ENCODE measurements around the gene MAPK8IP1. TPM values are rescaled to one million over a fixed set of nuclear protein-coding genes. Genes with fewer than 3 reads are reported as not detected.
A peak's percentile ranks its signal among the peaks of the same experiment; 100 is the strongest.

MAPK8IP1 gene
- total RNA-seq, 1 donor = 8.0 TPM

DNA sequence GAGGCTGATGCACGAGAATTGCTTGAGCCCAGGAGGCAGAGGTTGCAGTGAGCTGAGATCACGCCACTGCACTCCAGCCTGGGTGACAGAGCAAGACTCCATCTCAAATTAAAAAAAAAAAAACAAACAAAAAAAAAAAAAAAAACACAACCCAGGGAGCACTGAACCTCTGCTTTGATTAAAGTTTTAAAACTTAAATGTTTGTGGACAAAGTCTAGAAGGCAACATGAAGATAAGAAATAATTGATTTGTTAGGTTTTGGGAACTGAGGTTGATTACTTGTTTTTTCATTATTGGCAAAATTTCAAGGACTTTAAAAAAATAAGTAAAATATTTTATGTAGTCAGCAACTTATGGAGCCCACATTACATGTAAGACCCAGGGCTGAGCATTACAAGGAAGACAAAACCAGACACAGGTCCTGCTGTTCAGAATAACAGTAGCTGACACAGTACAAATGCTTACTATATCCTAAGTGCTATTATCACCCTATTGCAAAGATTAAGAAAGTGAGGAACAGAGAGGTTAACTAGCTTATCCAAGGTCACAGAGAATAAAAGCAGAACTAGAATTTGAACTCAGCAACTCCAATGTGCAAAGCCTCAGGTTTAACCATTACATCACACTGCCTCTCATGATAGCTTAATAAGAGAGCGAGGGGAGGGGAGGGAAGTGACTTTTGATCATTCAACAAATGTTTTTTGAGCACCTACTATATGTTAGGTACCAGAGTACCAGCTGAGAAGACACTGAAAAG, 40.5 kb upstream of the MAPK8IP1 start:
- peaks cover 25% of the 10 kb centered on the region for H3K79me2 ChIP-seq (ENCODE audit: insufficient read depth, low read length)
- H3K4me3 ChIP-seq (ENCODE audit: insufficient read depth, low read length) = no peak overlapping the region
- H3K9me3 ChIP-seq (ENCODE audit: low read depth, low read length) = no peaks in the 10 kb centered on the region
- H2AFZ ChIP-seq (ENCODE audit: low read length) = no peak overlapping the region
- no peak overlapping the region for H3K27ac ChIP-seq (ENCODE audit: low read depth, low read length)
- no peaks in the 10 kb centered on the region for H3K27me3 ChIP-seq (ENCODE audit: insufficient read depth, low read length)
- H3K4me1 ChIP-seq (ENCODE audit: insufficient read depth, low read length) = peaks cover 17% of the 10 kb centered on the region
- TF ChIP-seq, protein P1, sequence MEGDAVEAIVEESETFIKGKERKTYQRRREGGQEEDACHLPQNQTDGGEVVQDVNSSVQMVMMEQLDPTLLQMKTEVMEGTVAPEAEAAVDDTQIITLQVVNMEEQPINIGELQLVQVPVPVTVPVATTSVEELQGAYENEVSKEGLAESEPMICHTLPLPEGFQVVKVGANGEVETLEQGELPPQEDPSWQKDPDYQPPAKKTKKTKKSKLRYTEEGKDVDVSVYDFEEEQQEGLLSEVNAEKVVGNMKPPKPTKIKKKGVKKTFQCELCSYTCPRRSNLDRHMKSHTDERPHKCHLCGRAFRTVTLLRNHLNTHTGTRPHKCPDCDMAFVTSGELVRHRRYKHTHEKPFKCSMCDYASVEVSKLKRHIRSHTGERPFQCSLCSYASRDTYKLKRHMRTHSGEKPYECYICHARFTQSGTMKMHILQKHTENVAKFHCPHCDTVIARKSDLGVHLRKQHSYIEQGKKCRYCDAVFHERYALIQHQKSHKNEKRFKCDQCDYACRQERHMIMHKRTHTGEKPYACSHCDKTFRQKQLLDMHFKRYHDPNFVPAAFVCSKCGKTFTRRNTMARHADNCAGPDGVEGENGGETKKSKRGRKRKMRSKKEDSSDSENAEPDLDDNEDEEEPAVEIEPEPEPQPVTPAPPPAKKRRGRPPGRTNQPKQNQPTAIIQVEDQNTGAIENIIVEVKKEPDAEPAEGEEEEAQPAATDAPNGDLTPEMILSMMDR (IDR thresholded peaks at IDR 0.05; ENCODE audit: extremely low read depth, low read depth, low read length) = no peak
- no peak overlapping the region for H3K4me2 ChIP-seq (ENCODE audit: insufficient read depth, low read length)
- DNase-seq (ENCODE audit: insufficient read length, low spot score, missing footprints) = no peak
- H3K36me3 ChIP-seq (ENCODE audit: insufficient read depth, low read length) = no peaks in the 10 kb centered on the region
- H4K20me1 ChIP-seq (ENCODE audit: insufficient read depth, low read length) = peaks cover 12% of the 10 kb centered on the region

DNA sequence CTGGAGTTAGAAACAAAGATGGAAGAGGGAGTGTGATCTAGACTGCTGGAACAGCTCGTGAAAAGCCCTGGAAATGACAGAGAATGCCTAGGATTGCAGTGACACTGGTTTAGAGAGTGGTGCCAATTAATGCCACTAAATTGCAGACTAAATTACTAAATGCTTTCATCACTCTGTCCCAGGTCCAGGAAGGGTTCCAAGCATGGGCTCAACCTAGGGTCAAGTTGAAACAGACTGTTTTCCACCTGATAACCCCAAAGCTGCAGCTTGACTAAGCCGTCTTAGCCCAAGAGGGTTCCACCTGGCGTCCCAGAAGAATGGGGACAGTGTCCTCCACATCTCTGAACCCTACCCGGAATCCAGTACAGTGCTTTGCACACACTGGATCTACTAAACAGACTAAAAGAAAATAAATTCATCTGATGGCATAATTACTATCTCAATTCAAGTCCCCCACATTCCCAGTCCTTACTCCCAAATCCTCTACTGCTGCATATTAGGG, 39.2 kb upstream of the MAPK8IP1 start:
- no peaks in the 10 kb centered on the region for H3K9me3 ChIP-seq (ENCODE audit: low read depth, low read length)
- H3K79me2 ChIP-seq (ENCODE audit: insufficient read depth, low read length) = peaks cover 37% of the 10 kb centered on the region
- H3K4me2 ChIP-seq (ENCODE audit: insufficient read depth, low read length) = peak overlapping the region; percentile 72
- peak overlapping the region; percentile 48 for H3K4me3 ChIP-seq (ENCODE audit: insufficient read depth, low read length)
- peaks cover 27% of the 10 kb centered on the region for H3K4me1 ChIP-seq (ENCODE audit: insufficient read depth, low read length)
- H3K36me3 ChIP-seq (ENCODE audit: insufficient read depth, low read length) = no peaks in the 10 kb centered on the region
- H4K20me1 ChIP-seq (ENCODE audit: insufficient read depth, low read length) = peaks cover 24% of the 10 kb centered on the region
- TF ChIP-seq, protein P1 (IDR thresholded peaks at IDR 0.05; ENCODE audit: extremely low read depth, low read depth, low read length) = no peak
- no peaks in the 10 kb centered on the region for H3K27me3 ChIP-seq (ENCODE audit: insufficient read depth, low read length)
- DNase-seq (ENCODE audit: insufficient read length, low spot score, missing footprints) = no peak
- H2AFZ ChIP-seq (ENCODE audit: low read length) = no peak overlapping the region
- H3K27ac ChIP-seq (ENCODE audit: low read depth, low read length) = peak overlapping the region; percentile 75

DNA sequence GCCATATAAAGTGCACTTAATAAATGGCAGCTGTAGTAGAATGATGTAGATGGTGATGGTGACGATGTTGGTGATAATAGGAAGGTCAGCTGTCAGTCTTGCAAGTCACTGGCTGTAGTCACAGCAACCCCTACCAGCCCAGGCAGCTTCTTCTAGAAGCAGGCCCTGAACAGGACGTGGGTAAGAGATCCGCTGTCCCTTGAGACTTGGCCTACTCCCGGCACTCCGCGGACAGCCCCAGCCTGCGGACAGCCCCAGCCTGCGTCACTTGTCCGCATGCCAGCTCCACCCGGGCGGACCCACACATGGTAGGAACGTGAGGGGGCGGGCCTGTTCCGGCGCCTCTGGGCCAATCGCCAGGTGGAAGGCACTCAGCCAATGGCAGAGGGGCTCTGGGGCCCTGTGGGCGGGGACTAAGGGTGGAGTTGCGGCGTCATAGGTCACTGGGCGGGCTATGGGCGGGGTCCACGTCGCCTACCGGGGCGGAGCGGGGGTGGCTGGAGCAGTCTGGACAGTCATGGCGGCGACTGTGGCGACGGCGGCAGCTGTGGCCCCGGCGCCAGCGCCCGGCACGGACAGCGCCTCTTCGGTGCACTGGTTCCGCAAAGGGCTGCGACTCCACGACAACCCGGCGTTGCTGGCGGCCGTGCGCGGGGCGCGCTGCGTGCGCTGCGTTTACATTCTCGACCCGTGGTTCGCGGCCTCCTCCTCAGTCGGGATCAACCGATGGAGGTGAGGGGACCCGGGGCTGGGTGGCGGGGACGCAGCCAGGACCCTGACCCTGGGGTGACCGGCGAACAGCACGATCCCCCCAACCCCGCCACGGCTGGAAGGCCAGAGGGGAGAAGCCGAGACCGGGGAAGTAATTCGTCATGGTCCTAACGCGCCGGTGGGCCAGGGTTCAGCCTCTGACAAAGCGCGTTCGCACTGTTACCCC, 38.2 kb upstream of the MAPK8IP1 start, which contains the start of gene CRY2:
TSS of gene CRY2 (plus strand) at position 502 of the 937 bp plus-strand sequence. CDS start at position 518, 16 bp downstream.
- TF ChIP-seq, protein P1 (IDR thresholded peaks at IDR 0.05; ENCODE audit: extremely low read depth, low read depth, low read length) = no peak
- no peaks in the 10 kb centered on the region for H3K9me3 ChIP-seq (ENCODE audit: low read depth, low read length)
- no peaks in the 10 kb centered on the region for H3K27me3 ChIP-seq (ENCODE audit: insufficient read depth, low read length)
- H4K20me1 ChIP-seq (ENCODE audit: insufficient read depth, low read length) = peaks cover 29% of the 10 kb centered on the region
- H3K4me3 ChIP-seq (ENCODE audit: insufficient read depth, low read length) = peak within 1 kb of the TSS; percentile 96
- H3K36me3 ChIP-seq (ENCODE audit: insufficient read depth, low read length) = no peaks in the 10 kb centered on the region
- H3K4me1 ChIP-seq (ENCODE audit: insufficient read depth, low read length) = peaks cover 27% of the 10 kb centered on the region
- H3K4me2 ChIP-seq (ENCODE audit: insufficient read depth, low read length) = peak within 1 kb of the TSS; percentile 92
- peak; percentile 97 for DNase-seq (ENCODE audit: insufficient read length, low spot score, missing footprints)
- peak within 1 kb of the TSS; percentile 90 for H2AFZ ChIP-seq (ENCODE audit: low read length)
- H3K79me2 ChIP-seq (ENCODE audit: insufficient read depth, low read length) = peaks cover 46% of the 10 kb centered on the region
- H3K27ac ChIP-seq (ENCODE audit: low read depth, low read length) = peak within 1 kb of the TSS; percentile 98
